ENCODE results near the gene PIK3CG.

DNA sequence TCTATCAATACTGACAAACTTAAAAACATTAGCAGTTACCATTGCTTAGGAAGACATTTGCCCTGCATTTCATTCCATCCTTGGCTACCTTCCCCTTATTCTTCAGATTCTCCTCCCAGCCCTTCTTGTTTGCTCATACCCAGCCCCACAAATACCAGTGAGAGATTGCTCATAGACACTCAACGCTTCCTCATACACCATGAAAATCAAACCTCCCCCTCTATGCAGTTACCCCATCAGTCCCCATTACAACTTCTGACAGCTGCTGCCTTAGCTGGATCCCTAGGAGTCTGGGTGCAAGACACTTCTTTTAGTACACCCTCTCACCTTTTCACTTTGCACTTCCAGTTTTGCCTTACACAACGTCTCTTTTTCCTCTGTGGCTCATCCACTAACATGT is 28.3 kb upstream of the PIK3CG start:
- TF ChIP-seq, protein P1, sequence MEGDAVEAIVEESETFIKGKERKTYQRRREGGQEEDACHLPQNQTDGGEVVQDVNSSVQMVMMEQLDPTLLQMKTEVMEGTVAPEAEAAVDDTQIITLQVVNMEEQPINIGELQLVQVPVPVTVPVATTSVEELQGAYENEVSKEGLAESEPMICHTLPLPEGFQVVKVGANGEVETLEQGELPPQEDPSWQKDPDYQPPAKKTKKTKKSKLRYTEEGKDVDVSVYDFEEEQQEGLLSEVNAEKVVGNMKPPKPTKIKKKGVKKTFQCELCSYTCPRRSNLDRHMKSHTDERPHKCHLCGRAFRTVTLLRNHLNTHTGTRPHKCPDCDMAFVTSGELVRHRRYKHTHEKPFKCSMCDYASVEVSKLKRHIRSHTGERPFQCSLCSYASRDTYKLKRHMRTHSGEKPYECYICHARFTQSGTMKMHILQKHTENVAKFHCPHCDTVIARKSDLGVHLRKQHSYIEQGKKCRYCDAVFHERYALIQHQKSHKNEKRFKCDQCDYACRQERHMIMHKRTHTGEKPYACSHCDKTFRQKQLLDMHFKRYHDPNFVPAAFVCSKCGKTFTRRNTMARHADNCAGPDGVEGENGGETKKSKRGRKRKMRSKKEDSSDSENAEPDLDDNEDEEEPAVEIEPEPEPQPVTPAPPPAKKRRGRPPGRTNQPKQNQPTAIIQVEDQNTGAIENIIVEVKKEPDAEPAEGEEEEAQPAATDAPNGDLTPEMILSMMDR (IDR thresholded peaks at IDR 0.05; ENCODE audit: low read depth, low read length): no peak
- TF ChIP-seq POLR2A (IDR thresholded peaks at IDR 0.05; ENCODE audit: extremely low read depth, insufficient read length): no peak
